Dedifferentiated amniotic fluid mesenchymal stem cell (primary cell): ENCODE measurements around the gene CAMK1G.

Experiments
- DNase-seq: peaks from one replicate; pipeline ENCODE4 v3.0.0-alpha.2; 2016; ENCODE audit errors: extremely low spot score

CAMK1G gene

DNA sequence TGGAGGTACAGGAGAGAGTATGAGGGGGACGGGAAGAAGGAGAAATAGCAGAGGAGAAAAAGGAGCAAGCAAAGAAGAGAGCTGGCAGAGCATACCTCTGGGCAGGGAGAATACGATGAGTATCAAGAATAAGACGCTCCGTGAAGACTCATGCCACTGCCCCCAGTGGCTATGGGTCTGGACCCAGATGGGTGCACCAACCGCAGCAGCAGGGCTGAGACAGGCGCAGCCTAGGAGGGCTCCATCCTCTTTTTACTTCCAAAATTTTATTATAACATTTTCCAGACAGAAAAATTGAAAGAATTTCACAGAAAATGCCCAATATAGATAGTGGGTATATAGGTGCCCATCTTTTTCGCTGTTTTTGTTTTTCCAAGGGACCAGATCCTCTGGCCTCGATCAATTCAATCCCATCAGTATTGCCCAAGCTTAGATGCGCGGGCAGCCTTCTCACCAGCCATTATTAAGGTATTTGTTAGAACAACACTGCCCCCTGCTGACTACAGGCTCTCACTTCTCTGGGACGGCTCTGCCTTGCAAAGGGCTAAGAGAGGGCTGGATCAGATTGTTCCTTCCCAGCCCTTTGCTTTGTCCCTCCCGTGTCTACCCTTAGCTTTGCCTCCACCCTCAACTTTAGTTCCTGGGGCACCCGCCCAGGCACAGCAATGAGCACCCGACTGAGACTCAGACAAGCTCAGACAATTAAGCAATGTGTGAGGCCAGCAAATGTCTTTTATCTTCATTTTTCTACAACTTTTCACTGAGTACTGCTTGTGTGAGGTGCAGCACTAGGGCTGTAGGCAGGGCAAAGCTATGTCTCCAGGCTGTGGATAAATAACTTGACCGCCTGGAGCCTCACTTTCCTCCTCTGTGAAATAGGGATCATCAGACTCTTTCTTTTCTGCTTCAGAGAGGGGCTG lies 17.5 kb upstream of the CAMK1G start:
- DNase-seq = peak; percentile 79

DNA sequence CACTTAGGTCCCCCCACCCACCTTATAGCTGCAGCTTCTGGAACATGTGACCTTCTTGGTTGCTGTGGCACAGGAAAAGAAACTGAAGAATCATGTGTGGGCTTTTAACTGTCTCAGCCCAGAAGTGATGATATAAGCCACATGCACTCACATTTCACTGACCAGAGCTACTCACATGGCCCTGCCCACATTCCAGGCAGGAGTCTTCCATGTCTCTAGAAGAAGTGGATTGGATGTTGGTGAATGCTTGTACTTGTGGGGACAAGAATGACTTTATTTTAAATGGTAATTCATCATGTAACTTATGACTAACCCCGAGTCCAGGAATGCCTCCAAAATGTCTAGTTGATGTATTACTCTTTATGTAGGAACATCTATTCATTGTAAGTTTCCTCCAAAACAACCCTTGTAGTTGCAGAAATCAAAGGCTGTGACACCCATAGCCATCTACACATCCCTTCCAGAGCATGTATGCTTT lies 15.8 kb upstream of the CAMK1G start:
- DNase-seq = peak; percentile 33

DNA sequence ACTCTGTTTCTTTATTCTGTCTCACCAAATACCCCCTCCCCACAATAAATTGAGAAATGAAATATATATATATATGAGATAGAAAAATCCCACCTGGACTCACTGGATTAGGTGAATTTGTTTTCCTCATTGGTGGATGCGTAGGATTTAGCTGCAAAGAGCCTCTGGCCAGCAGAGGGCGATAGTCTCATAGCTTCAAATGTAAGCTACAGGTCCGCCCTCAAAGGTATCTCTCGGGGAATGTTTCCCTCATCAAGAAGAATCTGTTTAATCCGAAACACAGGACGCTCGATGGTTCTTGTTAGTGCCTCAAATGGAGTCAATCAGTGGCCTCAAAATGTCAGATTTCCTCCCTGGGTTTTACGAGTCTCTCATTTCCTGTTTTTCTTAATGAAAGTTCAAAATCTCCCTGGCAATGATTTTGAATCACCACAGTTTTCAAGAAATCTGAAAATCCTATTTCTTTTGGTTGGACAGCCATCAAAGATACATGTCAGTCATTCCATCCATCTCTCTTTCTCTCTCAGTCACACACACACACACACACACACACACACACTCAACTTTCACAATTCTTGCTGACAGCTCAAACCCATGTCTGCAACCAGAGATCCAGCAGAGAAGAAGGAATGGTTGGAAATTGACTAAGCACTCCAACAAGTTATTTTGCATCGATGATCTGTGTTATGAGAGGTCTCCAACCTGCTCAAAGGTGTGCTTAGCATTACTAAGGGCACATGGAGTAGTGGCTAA lies 13.9 kb upstream of the CAMK1G start:
- DNase-seq = peak; percentile 47

DNA sequence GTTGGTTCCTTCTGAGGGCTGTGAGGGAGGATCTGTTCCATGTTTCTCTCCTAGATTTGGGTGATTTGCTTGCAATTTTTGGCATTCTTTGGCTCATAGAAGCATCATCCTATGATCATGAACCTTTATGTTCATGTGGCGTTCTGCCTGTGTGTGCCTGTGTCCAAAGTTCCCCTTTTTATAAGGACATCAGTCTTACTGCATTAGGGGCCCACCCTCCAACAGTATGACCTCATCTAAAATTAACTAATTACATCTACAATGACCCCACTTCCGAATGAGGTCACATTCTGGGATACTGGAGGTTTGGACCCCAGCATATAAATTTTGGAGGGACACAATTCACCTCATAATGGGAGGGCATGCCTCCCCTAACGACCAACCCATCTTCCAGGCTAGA lies 12.8 kb upstream of the CAMK1G start:
- no peak for DNase-seq

DNA sequence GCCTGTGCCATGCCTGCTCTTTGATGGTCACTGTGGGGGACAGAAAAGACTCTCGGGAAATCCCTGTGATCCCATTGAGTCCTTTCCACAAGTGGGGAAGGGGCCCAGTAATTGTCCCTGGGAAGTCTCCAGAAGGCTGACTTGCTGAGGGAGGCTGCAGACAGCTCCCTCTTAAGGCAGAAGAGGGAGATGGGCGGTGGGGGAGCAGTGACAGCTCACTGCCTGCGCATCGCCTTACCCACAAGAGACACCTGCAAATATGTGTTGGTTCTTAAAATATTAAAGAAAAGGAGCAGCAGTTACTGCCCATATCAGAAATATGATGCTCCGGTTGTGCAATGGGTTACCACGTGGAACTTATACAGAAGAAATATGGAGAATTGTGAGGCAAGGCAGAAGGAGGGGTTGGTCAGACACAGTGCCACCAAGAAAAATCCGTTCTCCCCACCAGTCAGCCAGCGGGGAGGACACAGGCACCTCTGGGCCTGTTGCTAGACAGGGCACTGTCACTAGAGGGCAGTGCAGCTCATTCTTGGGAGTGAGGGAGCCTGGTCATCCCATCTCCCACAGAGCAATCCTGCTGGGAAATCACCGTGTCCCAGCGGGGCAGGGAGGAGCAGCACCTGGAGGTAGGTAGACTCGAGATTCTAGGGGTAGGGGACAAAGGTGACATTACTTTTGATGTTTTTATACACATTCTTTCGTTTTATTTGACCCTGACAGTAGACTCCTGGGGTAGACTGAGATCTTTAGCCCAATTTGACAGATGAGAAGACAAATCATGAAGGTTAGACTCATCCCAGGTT lies 6.9 kb upstream of the CAMK1G start:
- peak; percentile 65 for DNase-seq

DNA sequence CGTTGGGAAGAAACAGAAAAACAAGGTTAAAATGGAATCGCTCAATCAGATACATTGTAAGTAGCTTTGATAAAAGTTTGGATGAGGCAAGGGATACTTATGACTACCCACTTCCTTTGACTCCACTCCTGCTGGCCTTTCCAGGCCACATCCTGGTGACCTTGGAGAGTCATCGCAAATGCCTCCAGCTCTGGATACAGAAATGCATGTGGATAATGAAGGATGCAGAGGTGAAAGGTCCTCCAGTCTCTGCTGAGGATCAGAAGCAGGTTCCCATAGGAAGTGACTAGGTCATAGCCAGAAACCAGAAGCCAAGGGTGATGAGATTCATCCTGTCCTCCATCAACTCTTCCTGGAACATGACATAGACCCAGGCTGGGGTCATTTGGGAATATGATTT lies 6.2 kb upstream of the CAMK1G start:
- DNase-seq = no peak

DNA sequence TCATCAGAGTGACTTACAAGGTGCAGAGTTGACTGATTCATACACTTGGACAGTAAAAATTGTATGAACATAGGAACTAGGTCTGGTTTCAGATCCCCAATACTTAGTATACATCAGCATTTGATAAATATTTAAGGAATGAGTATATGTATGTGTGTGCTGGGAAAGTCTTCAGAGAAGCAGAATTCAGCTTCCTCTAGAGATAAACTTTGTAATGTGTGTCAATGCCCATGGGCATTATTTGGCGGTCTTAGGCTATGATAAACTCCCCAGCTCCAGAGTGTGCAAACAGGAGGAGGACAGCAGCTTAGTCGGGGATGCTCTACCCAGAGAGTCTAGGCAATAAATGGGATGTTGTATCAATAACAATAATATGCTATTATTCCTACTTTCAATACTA lies 2.9 kb upstream of the CAMK1G start:
- no peak for DNase-seq

DNA sequence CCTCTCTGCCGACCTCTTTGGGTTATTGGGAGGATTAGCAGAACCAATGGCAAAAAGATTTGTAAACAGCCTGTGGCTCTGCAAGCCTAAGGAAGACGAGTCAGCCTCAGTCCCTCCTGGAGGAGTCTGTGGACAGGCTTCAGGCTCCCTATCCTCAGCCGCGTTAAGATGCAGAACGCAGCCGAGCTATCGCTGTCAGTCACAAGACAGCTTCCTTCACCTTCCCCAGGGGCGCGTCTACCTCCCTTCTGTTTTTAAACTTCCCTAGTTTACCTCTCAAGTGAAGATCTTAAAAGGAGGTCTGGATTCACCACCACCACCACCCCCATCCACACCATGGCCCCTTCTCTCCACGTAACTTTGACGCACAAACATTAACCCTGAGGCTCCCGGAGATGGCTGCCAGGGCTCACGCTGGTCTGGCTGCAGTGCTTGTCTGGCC lies 738 bp downstream of the CAMK1G start:
- no peak for DNase-seq

DNA sequence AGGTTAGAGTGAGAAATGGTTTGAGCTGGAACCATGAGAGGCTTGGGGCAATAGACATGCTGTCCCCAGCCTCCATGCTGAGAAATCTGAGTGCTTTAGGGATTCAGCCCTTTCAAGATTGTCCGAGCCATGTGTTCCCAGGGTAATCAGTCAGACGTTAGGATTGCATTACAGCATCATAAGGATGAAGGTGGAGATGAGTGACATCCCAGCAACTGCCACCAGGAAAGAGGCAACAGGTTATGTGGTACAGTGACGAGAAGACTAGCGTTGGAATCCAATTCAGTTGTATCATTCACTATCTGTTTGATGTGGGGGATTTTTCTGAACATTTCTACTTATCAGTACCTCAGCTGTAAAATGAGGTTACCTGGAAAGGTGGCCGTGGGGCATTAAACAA lies 1.7 kb downstream of the CAMK1G start:
- no peak for DNase-seq

DNA sequence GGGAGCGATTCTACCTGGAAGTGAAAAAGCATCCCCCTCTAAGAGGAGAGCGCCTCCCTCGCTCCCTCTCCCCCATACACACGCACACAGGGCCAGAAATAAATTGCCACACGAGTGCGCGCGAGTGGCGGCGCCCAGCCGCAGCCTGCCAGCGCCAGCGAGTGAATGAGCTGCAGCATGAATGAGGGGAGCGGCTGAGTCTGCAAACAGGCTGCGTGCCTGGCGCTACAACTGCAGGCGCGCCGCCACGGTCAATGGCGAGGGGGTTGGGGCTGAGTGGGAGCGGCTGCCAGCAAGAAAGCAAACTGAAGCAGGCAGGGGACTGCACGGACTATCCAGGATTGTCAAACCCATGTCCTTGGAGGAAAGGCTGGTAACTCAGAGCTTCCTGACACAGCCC lies 2.2 kb downstream of the CAMK1G start:
- peak; percentile 33 for DNase-seq

DNA sequence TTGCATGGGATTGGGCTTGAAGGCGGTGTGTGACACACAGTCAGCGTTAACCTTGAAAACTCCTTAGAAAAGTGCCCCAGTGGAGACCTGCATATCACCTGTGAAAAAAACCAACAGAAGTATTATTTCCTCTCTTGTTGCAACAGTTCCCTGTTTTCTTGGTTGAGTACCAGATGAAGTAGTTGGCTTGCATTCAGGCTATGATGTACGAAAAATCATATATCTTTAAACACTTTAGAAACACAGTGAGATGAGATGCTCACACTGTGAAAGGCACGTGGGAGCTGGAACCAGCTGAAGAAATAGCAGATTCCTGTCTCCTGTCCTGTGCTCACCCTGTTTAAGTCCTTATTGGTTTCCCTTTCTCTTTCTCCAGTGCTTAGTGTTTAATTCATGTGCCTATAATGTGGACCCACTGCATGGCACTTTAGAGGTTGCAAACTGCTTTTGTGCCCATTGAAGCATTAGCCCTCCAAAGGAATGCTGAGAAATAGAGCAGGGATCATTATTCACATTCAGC lies 2.8 kb downstream of the CAMK1G start:
- DNase-seq = no peak

DNA sequence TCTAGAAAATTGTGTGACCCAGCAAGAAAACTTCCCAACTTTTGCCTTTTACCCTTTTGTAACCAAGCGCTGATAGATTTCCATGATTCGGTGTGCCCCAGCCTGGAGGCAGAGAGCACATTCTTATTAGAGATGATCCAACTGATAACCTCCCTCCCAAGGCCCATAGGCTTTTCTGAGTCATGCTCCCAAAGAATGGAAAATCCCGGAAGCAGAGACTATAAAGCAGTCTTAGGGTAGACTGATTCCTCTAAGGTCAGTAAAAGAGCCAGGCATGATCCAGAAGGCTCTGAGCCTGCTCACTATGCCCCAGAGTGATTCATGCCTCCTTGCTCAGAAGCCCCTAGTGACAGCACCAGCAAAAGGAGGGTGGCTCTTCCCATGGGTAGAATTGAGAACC lies 4.3 kb downstream of the CAMK1G start:
- DNase-seq = no peak

DNA sequence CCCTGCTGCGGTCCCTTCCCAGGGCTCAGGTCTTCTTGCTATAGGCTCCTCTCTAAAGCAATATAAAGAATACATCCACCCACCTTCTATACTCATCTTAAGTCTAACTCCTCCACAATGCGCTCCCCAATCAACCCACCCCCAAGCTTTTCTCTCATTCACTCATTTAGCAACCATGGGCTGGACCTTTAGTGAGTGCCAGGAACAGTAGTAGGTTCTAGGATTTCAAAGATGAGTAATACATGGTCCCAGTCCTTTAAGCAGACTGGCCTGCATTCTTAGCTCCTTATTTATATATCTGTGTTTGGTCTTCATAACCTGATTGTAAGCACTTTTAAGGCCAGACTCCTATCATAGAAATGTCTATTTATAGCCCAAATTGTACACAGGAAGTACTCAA lies 5.9 kb downstream of the CAMK1G start:
- DNase-seq = no peak

DNA sequence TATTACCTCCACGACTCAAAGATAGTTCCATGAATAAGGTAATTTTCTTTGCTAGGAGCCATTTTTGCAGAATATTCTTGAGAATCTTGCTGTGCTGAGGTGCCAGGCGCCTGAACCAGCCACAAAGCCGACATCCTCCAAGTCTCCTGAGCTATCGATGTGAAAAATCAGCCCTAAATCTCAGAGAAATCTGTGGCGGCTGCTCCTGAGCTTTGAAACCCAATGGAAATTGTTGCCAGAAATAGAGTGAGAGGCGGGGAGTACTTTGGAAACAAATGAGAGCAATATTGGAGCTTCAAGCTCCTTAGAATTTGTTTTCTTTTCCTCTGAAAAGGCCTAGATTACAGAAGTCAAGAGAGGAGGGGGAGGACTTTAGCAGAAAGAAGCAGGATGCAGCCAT lies 6.3 kb downstream of the CAMK1G start:
- DNase-seq = no peak

DNA sequence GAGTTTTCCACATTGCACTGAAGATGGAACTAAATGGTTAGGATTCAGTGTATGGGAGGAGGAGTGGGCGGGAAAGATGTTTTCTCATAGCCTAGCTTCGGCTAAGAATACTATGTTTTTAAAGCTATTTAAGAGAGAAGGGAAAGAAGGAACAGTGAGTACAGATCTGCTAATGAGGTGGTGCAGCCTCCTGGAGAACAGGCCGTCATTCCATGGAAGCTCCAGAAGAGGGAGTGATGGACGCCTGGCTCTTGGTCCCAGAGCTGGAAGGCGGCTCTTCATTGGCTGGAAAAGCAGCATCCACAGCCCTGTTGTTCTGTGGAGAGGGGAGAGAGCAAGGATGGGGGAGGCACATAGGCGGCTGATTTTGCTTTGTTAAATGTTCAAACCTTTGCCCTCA lies 6.9 kb downstream of the CAMK1G start:
- no peak for DNase-seq

DNA sequence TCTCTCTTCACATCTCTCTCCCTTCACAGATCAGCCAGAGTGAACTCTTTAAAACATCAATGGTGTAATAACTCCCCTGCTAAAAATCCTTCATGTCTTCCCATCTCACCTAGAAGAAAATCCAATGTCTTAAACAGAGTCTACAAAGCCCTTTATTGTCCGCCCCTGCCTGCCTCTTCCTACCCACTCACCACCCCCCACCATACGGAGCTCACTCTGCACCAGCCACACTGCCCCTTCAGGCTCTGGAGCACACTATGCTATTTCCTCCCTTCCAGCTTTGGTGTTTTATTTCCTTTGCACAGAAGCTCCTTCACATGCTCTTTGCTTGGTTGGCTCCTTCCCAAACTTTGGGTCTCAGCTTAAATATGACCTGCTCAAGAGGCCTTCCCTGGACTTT lies 10.2 kb downstream of the CAMK1G start:
- DNase-seq = no peak

DNA sequence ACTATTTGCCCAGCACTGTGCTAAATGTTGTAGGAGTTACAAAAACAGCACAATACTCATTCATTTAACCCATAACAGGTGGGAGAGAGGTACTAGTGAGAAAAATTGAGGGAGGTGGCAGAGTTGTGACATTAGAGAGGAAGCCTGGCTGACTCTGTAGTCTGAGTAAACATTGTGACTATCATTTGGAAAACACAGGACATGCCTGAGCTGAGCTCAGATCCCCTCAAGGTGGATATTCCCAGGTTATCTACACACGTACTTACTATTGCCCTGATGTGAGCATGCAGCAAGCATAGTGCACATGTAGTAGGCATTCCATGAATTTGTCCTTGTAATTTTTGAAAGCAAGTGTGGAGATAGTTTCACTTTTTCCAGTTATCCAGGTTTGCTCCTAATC lies 10.9 kb downstream of the CAMK1G start:
- no peak for DNase-seq

DNA sequence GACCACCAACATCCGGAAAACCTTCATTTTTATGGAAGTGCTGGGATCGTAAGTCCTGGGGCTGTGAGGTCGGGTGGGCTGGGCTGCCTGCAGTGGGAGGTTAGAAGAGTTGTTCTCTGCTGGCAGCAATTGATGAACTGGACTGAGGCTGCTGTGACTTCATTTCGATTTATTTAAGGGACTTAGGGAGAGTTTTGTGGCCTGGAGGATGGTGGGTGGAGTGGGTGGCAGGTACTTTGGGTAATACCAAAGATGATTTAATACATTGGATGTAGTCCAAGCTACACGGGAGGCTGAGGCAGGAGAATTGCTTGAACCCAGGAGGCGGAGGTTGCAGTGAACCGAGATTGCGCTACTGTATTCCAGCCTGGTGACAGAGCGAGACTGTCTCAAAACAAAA lies 11.5 kb downstream of the CAMK1G start:
- DNase-seq = no peak

DNA sequence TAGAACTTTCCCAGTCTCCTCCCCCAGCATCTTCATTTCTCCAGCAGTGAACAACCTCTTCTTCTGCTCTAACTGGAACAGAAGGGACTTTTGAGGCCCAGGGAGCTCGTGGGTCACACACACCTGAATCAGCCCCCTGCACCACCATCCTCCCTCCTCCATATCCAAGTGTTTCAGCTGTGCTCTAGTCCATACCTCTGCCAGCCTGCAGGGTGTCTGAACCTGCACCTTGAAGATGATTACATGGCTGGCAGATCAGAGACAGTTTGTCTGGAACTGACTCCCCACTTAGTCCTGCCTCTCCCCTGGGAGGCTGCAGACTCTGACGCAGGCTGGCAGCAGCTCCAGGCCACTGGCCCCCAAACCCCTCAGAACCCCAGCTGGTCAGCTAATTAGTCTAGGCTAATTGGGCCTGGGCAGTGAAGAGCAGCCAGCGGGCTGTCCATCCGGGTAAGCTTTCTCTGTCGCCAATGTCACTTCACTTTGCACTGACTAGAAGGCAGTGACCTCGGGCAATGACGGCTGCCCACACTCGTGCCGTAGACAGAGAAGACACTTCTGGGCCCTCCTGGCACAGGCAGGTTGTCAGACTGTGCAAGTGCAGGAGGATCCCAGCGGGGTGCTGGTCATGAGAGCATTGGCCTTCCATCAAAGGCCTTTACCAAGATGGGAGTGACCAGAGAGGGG lies 12.2 kb downstream of the CAMK1G start:
- no peak for DNase-seq

DNA sequence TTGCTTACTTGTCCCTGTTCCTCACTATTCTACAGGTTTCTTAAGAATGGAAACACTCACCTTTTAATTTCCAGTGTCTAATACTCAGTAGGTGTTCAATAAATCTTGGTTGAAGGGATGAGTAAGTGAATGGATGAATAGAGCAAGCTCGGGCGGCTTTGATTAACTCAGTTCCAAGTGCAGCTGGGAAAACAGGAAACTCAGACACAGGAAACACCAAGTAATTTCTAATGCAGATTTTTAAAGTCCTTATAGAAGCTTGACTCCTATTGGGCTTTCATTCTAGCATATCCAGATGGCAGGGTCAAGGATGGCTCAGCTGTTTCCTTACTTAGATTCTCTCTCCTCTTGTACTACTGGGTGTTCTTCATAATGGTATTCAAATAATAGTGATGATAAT lies 14.0 kb downstream of the CAMK1G start:
- no peak for DNase-seq

DNA sequence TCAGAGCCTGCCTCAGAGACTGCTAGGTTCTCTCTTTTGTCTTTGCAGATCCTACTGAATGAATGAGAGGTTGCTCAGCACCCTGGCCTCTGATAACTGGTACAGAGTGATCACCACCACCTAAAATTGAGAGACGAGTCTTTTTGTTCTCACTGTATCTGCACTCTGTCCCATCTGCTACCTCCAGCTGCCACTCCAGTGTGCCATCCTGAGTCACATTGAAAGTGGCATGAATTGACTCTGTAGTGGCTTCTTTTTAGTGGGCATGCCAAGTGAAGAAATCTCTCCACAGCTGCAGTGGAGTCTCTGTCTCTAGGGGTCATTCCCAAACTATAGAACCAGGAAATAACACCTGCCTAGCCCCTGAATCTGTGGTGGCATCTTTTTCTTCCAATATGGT lies 14.7 kb downstream of the CAMK1G start:
- no peak for DNase-seq
